Breast epithelium (tissue), 4 donors: ENCODE results near the gene RPL10A. TPM values are rescaled to one million over a fixed set of nuclear protein-coding genes. Genes with fewer than 3 reads are reported as not detected.
A peak's percentile ranks its signal among the peaks of the same experiment; 100 is the strongest.

Experiments
- DNase-seq, 2 donors: peaks; one replicate each; pipeline ENCODE4 v3.0.0-alpha.2; 2019; ENCODE audit warnings: low spot score in 2 of 2
- H3K27ac ChIP-seq, 2 donors: fragments of 200-600 bp; sonication (generic) in 1 of 2; one replicate each; pipeline ENCODE4 v1.5.1; 2016 to 2019; ENCODE audit warnings: mild to moderate bottlenecking in 1 of 2
- H3K27me3 ChIP-seq, 2 donors: fragments of 200-600 bp; sonication (generic) in 1 of 2; one replicate each; pipeline versions ENCODE4 v1.5.1 to v1.6.0; 2017 to 2019; ENCODE audit warnings: control low read depth in 1 of 2, mild to moderate bottlenecking in 1 of 2
- H3K36me3 ChIP-seq: fragments of 200-600 bp; one replicate; pipeline ENCODE4 v1.5.1; 2019
- H3K4me1 ChIP-seq, 2 donors: fragments of 200-600 bp; sonication (generic); one replicate each; pipeline ENCODE4 v1.5.1; 2016 to 2019; ENCODE audit warnings: control low read depth in 1 of 2
- H3K4me3 ChIP-seq, 3 donors: fragments of 200-600 bp; sonication (generic); 1 replicate in 2 of 3; 2 replicates in 1 of 3; pipeline ENCODE4 v1.5.1; 2016 to 2019; ENCODE audit warnings: mild to moderate bottlenecking in 3 of 3, moderate library complexity in 2 of 3
- H3K9me3 ChIP-seq, 2 donors: fragments of 200-600 bp; sonication (generic) in 1 of 2; one replicate each; pipeline ENCODE4 v1.5.1; 2016 to 2019; ENCODE audit warnings: control low read depth in 1 of 2
- CTCF ChIP-seq, 3 donors: fragments of 450-650 bp; IDR thresholded peaks; one replicate each; pipeline ENCODE4 v1.5.1; 2016 to 2017; ENCODE audit warnings: antibody characterized with exemption in 3 of 3, mild to moderate bottlenecking in 3 of 3, moderate library complexity in 3 of 3
- POLR2A ChIP-seq: fragments of 450-650 bp; IDR thresholded peaks from one replicate; pipeline ENCODE4 v1.6.1; 2016; ENCODE audit warnings: antibody characterized with exemption, mild to moderate bottlenecking, moderate library complexity
- POLR2AphosphoS5 ChIP-seq, 3 donors: sonication (generic); formaldehyde crosslinking; IDR thresholded peaks; one replicate each; pipeline ENCODE4 v1.6.1; 2017; ENCODE audit warnings: antibody characterized with exemption in 3 of 3
- intact Hi-C: fragments of 100-400 bp; cut with DNase I; formaldehyde crosslinking; loops from one replicate; pipeline ENCODE4 v1.15.1; 2023; ENCODE audit warnings: low total_unique reads
- total RNA-seq, 3 donors: library from RNA; depleted of rRNA; stranded (reverse); fragments of >200 nt; gene quantifications; one replicate each; pipeline ENCODE4 v1.1.0, GENCODE V29; 2016

Gene RPL10A
- total RNA-seq, 3 donors from 2014 or later, result 1,177 to 2,549 (median 2,082) TPM

GRCh38 chr6:35449287-35449881, 18.8 kb upstream of the RPL10A start:
- Histone ChIP-seq H3K9me3 (no peaks in the 10 kb centered on the region), H3K27me3 (no peaks in the 10 kb centered on the region), H3K4me1 (no peaks in the 10 kb centered on the region), H3K27ac (no peak overlapping the region), H3K36me3 (no peaks in the 10 kb centered on the region), H3K4me3 (no peak overlapping the region)
- intact Hi-C loops, result no loop called here
- DNase-seq, result no peak
- TF ChIP-seq POLR2A, result no peak
- TF ChIP-seq CTCF (IDR thresholded peaks at IDR 0.05), result peak; percentile 33 to 75 (median 70)

- DNase-seq, result no peak
- no peaks in the 10 kb centered on the region for H3K36me3 ChIP-seq
- no peaks in the 10 kb centered on the region for H3K27me3 ChIP-seq
- H3K9me3 ChIP-seq, result no peaks in the 10 kb centered on the region
- H3K27ac ChIP-seq, result peak overlapping the region; percentile 30 to 66
- H3K4me1 ChIP-seq, result no peaks in the 10 kb centered on the region
- no peak for TF ChIP-seq POLR2AphosphoS5 (IDR thresholded peaks at IDR 0.05)
- TF ChIP-seq CTCF (IDR thresholded peaks at IDR 0.05), result no peak
- TF ChIP-seq POLR2A, result no peak
- intact Hi-C loops, result loop anchor here (5.0 kb wide), 1 partner anchor 104 kb away; no protein-coding TSS in a partner anchor
- H3K4me3 ChIP-seq, result peak overlapping the region; percentile 59 to 73 (median 63)
Observed at GRCh38 chr6:35451354-35452182, 16.6 kb upstream of the RPL10A start.

GRCh38 chr6:35452183-35453090, 15.8 kb upstream of the RPL10A start, which contains the start of gene FANCE:
FANCE (plus strand) TSS chr6:35452338; CDS start chr6:35452546, 208 bp downstream.
- H3K27me3 ChIP-seq, result no peaks in the 10 kb centered on the region
- DNase-seq, result peak; percentile 89 to 96
- H3K9me3 ChIP-seq, result no peaks in the 10 kb centered on the region
- peak within 1 kb of the TSS; percentile 30 to 66 for H3K27ac ChIP-seq
- no peak for TF ChIP-seq POLR2A
- peak in 2 of 3 donors; percentile 52 to 63 for TF ChIP-seq POLR2AphosphoS5 (IDR thresholded peaks at IDR 0.05)
- no peaks in the 10 kb centered on the region for H3K4me1 ChIP-seq
- H3K36me3 ChIP-seq, result no peaks in the 10 kb centered on the region
- intact Hi-C loops, result loop anchor here (5.0 kb wide), 1 partner anchor 105 kb away; no protein-coding TSS in a partner anchor
- peak within 1 kb of the TSS; percentile 59 to 73 (median 63) for H3K4me3 ChIP-seq

GRCh38 chr6:35453236-35453635, 15.0 kb upstream of the RPL10A start:
- no peak for DNase-seq
- intact Hi-C loops, result loop anchor here (5.0 kb wide), 1 partner anchor 106 kb away; no protein-coding TSS in a partner anchor
- Histone ChIP-seq H3K27ac (peak overlapping the region; percentile 25 to 82), H3K9me3 (no peaks in the 10 kb centered on the region), H3K4me1 (no peaks in the 10 kb centered on the region), H3K27me3 (no peaks in the 10 kb centered on the region), H3K4me3 (peak overlapping the region; percentile 59 to 73 (median 63)), H3K36me3 (no peaks in the 10 kb centered on the region)
- TF ChIP-seq CTCF (IDR thresholded peaks at IDR 0.05), result no peak
- no peak for TF ChIP-seq POLR2AphosphoS5 (IDR thresholded peaks at IDR 0.05)
- no peak for TF ChIP-seq POLR2A
